Activated naive CD8-positive, alpha-beta T cell treated with anti-CD3 and anti-CD28 coated beads for 36 hours (primary cell): Measurements from ENCODE around the gene C14orf180. TPM values are rescaled to one million over a fixed set of nuclear protein-coding genes. Genes with fewer than 3 reads are reported as not detected.

Source experiments
- DNase-seq: peaks from one replicate; pipeline ENCODE4 v3.0.0; 2021
- H3K27ac Mint-ChIP-seq: one replicate; pipeline ENCODE4 v1.8.0; 2022; ENCODE audit warnings: mild to moderate bottlenecking, moderate library complexity, mixed read lengths
- H3K27me3 Mint-ChIP-seq: one replicate; pipeline ENCODE4 v1.8.0; 2022; ENCODE audit warnings: mild to moderate bottlenecking, mixed read lengths
- H3K36me3 Mint-ChIP-seq: one replicate; pipeline ENCODE4 v1.8.0; 2021; ENCODE audit warnings: mild to moderate bottlenecking, mixed read lengths
- H3K4me1 Mint-ChIP-seq: one replicate; pipeline ENCODE4 v1.8.0; 2021; ENCODE audit warnings: mixed read lengths
- H3K4me3 Mint-ChIP-seq: one replicate; pipeline ENCODE4 v1.8.0; 2022; ENCODE audit warnings: mild to moderate bottlenecking, moderate library complexity, mixed read lengths
- H3K9me3 Mint-ChIP-seq: one replicate; pipeline ENCODE4 v1.8.0; 2022; ENCODE audit warnings: mixed read lengths
- total RNA-seq, 2 experiments: library from RNA; stranded (reverse); gene quantifications; one replicate each; pipeline ENCODE4 v1.2.3, GENCODE V29; 2021

Gene C14orf180
- total RNA-seq, 2 experiments from 2014 or later, result not detected

GRCh38 chr14:104589338-104590195 lies 10.0 kb downstream of the C14orf180 start:
- no peak overlapping the region for H3K27ac Mint-ChIP-seq
- peaks cover 4% of the 10 kb centered on the region for H3K27me3 Mint-ChIP-seq
- H3K9me3 Mint-ChIP-seq, result no peaks in the 10 kb centered on the region
- DNase-seq, result no peak
- no peaks in the 10 kb centered on the region for H3K36me3 Mint-ChIP-seq
- no peaks in the 10 kb centered on the region for H3K4me1 Mint-ChIP-seq
- H3K4me3 Mint-ChIP-seq, result no peak overlapping the region

- H3K4me1 Mint-ChIP-seq, result no peaks in the 10 kb centered on the region
- no peak overlapping the region for H3K4me3 Mint-ChIP-seq
- H3K27ac Mint-ChIP-seq, result no peak overlapping the region
- peaks cover 3% of the 10 kb centered on the region for H3K27me3 Mint-ChIP-seq
- no peaks in the 10 kb centered on the region for H3K9me3 Mint-ChIP-seq
- DNase-seq, result no peak
- H3K36me3 Mint-ChIP-seq, result no peaks in the 10 kb centered on the region
These were observed 10.8 kb downstream of the C14orf180 start for GRCh38 chr14:104590240-104590965.

GRCh38 chr14:104591031-104591430 lies 11.5 kb downstream of the C14orf180 start:
- H3K27ac Mint-ChIP-seq, result no peak overlapping the region
- no peaks in the 10 kb centered on the region for H3K27me3 Mint-ChIP-seq
- no peaks in the 10 kb centered on the region for H3K9me3 Mint-ChIP-seq
- no peak overlapping the region for H3K4me3 Mint-ChIP-seq
- no peaks in the 10 kb centered on the region for H3K36me3 Mint-ChIP-seq
- no peak for DNase-seq
- H3K4me1 Mint-ChIP-seq, result no peaks in the 10 kb centered on the region

GRCh38 chr14:104591506-104592291 lies 12.1 kb downstream of the C14orf180 start:
- Mint-ChIP-seq H3K27ac (no peak overlapping the region), H3K27me3 (peaks cover 4% of the 10 kb centered on the region), H3K36me3 (no peaks in the 10 kb centered on the region), H3K4me3 (no peak overlapping the region), H3K9me3 (no peaks in the 10 kb centered on the region), H3K4me1 (no peaks in the 10 kb centered on the region)
- no peak for DNase-seq

GRCh38 chr14:104592292-104592672 lies 12.7 kb downstream of the C14orf180 start:
- H3K4me3 Mint-ChIP-seq, result no peak overlapping the region

GRCh38 chr14:104592785-104593184 lies 13.2 kb downstream of the C14orf180 start:
- no peak for DNase-seq
- Mint-ChIP-seq H3K36me3 (no peaks in the 10 kb centered on the region), H3K27ac (no peak overlapping the region), H3K4me3 (no peak overlapping the region), H3K9me3 (no peaks in the 10 kb centered on the region), H3K27me3 (peaks cover 7% of the 10 kb centered on the region), H3K4me1 (no peaks in the 10 kb centered on the region)

More at GRCh38 chr14:104592292-104592672, 12.7 kb downstream of the C14orf180 start:
- H3K27ac Mint-ChIP-seq, result no peak overlapping the region
- no peaks in the 10 kb centered on the region for H3K4me1 Mint-ChIP-seq
- no peaks in the 10 kb centered on the region for H3K36me3 Mint-ChIP-seq
- no peaks in the 10 kb centered on the region for H3K9me3 Mint-ChIP-seq
- peaks cover 4% of the 10 kb centered on the region for H3K27me3 Mint-ChIP-seq
- DNase-seq, result no peak

GRCh38 chr14:104593241-104593701 lies 13.7 kb downstream of the C14orf180 start:
- Mint-ChIP-seq H3K27ac (no peak overlapping the region), H3K4me3 (no peak overlapping the region), H3K27me3 (peaks cover 7% of the 10 kb centered on the region), H3K4me1 (no peaks in the 10 kb centered on the region), H3K36me3 (no peaks in the 10 kb centered on the region), H3K9me3 (no peaks in the 10 kb centered on the region)
- no peak for DNase-seq

GRCh38 chr14:104593710-104594136 lies 14.2 kb downstream of the C14orf180 start:
- Mint-ChIP-seq H3K9me3 (no peaks in the 10 kb centered on the region), H3K4me1 (no peaks in the 10 kb centered on the region), H3K27me3 (peaks cover 7% of the 10 kb centered on the region), H3K27ac (no peak overlapping the region), H3K36me3 (no peaks in the 10 kb centered on the region), H3K4me3 (no peak overlapping the region)
- no peak for DNase-seq

GRCh38 chr14:104594310-104595046 lies 14.9 kb downstream of the C14orf180 start:
- Mint-ChIP-seq H3K27me3 (peaks cover 10% of the 10 kb centered on the region), H3K4me3 (no peak overlapping the region), H3K4me1 (no peaks in the 10 kb centered on the region), H3K9me3 (no peaks in the 10 kb centered on the region), H3K27ac (no peak overlapping the region), H3K36me3 (no peaks in the 10 kb centered on the region)
- no peak for DNase-seq

- Mint-ChIP-seq H3K27me3 (peaks cover 16% of the 10 kb centered on the region), H3K4me1 (no peaks in the 10 kb centered on the region), H3K4me3 (no peak overlapping the region), H3K36me3 (no peaks in the 10 kb centered on the region), H3K9me3 (no peaks in the 10 kb centered on the region), H3K27ac (no peak overlapping the region)
- no peak for DNase-seq
These were observed 15.6 kb downstream of the C14orf180 start for GRCh38 chr14:104595116-104595675.

- H3K4me3 Mint-ChIP-seq, result no peak overlapping the region
- no peaks in the 10 kb centered on the region for H3K9me3 Mint-ChIP-seq
- no peaks in the 10 kb centered on the region for H3K36me3 Mint-ChIP-seq
- H3K27ac Mint-ChIP-seq, result no peak overlapping the region
- DNase-seq, result no peak
- peaks cover 21% of the 10 kb centered on the region for H3K27me3 Mint-ChIP-seq
- H3K4me1 Mint-ChIP-seq, result no peaks in the 10 kb centered on the region
These were observed 16.4 kb downstream of the C14orf180 start for GRCh38 chr14:104595911-104596450.

- H3K9me3 Mint-ChIP-seq, result no peaks in the 10 kb centered on the region
- no peak for DNase-seq
These were observed 16.9 kb downstream of the C14orf180 start for GRCh38 chr14:104596451-104596918.

GRCh38 chr14:104596927-104597351 lies 17.4 kb downstream of the C14orf180 start:
- Mint-ChIP-seq H3K27me3 (peaks cover 21% of the 10 kb centered on the region), H3K36me3 (no peaks in the 10 kb centered on the region), H3K4me1 (no peaks in the 10 kb centered on the region), H3K4me3 (no peak overlapping the region), H3K9me3 (no peaks in the 10 kb centered on the region), H3K27ac (no peak overlapping the region)
- no peak for DNase-seq

More at GRCh38 chr14:104596451-104596918, 16.9 kb downstream of the C14orf180 start:
- Mint-ChIP-seq H3K36me3 (no peaks in the 10 kb centered on the region), H3K4me1 (no peaks in the 10 kb centered on the region), H3K27me3 (peaks cover 21% of the 10 kb centered on the region), H3K4me3 (no peak overlapping the region), H3K27ac (no peak overlapping the region)

- H3K4me1 Mint-ChIP-seq, result no peaks in the 10 kb centered on the region
- peaks cover 28% of the 10 kb centered on the region for H3K27me3 Mint-ChIP-seq
- H3K9me3 Mint-ChIP-seq, result no peaks in the 10 kb centered on the region
- no peak overlapping the region for H3K27ac Mint-ChIP-seq
- no peaks in the 10 kb centered on the region for H3K36me3 Mint-ChIP-seq
- no peak overlapping the region for H3K4me3 Mint-ChIP-seq
- no peak for DNase-seq
These were observed 18.0 kb downstream of the C14orf180 start for GRCh38 chr14:104597576-104597975.
